Liver (tissue), 9 donors: ENCODE data around the gene QKI. TPM values are rescaled to one million over a fixed set of nuclear protein-coding genes. Genes with fewer than 3 reads are reported as not detected.

Experiments used
- DNase-seq: peaks from one replicate; pipeline ENCODE4 v3.0.0-alpha.2; 2017; ENCODE audit warnings: low spot score
- H3K27ac ChIP-seq, 2 donors: one replicate each; pipeline ENCODE4 v1.7.0; 2013; ENCODE audit warnings: inconsistent platforms in 2 of 2, low read length in 2 of 2, control low read depth in 1 of 2, low read depth in 1 of 2, mild to moderate bottlenecking in 1 of 2
- H3K27me3 ChIP-seq, 4 donors: one replicate each; pipeline versions ENCODE4 v1.6.1 to v1.7.0; 2013; ENCODE audit warnings: low read length in 3 of 4, inconsistent platforms in 1 of 4, mild to moderate bottlenecking in 1 of 4, moderate library complexity in 1 of 4; ENCODE audit not compliant: control insufficient read depth in 4 of 4, insufficient read depth in 4 of 4
- H3K36me3 ChIP-seq, 4 donors: one replicate each; pipeline versions ENCODE4 v1.6.1 to v1.7.0; 2013; ENCODE audit warnings: low read length in 3 of 4, mild to moderate bottlenecking in 3 of 4, low read depth in 1 of 4, moderate library complexity in 1 of 4; ENCODE audit not compliant: control insufficient read depth in 4 of 4, insufficient read depth in 3 of 4
- H3K4me1 ChIP-seq, 4 donors: one replicate each; pipeline versions ENCODE4 v1.6.1 to v1.7.0; 2013; ENCODE audit warnings: low read length in 3 of 4, mild to moderate bottlenecking in 3 of 4, moderate library complexity in 1 of 4; ENCODE audit not compliant: control insufficient read depth in 4 of 4, insufficient read depth in 4 of 4
- H3K4me3 ChIP-seq, 3 donors: one replicate each; pipeline versions ENCODE4 v1.6.1 to v1.7.0; 2013; ENCODE audit warnings: low read length in 3 of 3, control low read depth in 1 of 3, low read depth in 1 of 3, mild to moderate bottlenecking in 1 of 3
- H3K9ac ChIP-seq, 2 donors: one replicate each; pipeline ENCODE4 v1.7.0; 2013; ENCODE audit warnings: low read length in 2 of 2, mild to moderate bottlenecking in 2 of 2, moderate library complexity in 2 of 2, control low read depth in 1 of 2, low read depth in 1 of 2
- H3K9me3 ChIP-seq, 4 donors: one replicate each; pipeline versions ENCODE4 v1.6.1 to v1.7.0; 2013; ENCODE audit warnings: low read length in 3 of 4; ENCODE audit not compliant: control insufficient read depth in 4 of 4
- FOXA2 ChIP-seq: IDR thresholded peaks from 2 replicates; pipeline ENCODE4 v1.6.1; 2016; ENCODE audit warnings: antibody characterized with exemption
- GABPA ChIP-seq, 2 donors: IDR thresholded peaks in 1 of 2; conservative IDR thresholded peaks in 1 of 2; 2 replicates each; pipeline ENCODE4 v1.6.1; 2016; ENCODE audit warnings: antibody characterized with exemption in 2 of 2, mild to moderate bottlenecking in 1 of 2, moderate library complexity in 1 of 2
- HNF4G ChIP-seq: IDR thresholded peaks from 2 replicates; pipeline ENCODE4 v1.6.1; 2016; ENCODE audit warnings: antibody characterized with exemption
- JUND ChIP-seq, 2 donors: IDR thresholded peaks; 2 replicates each; pipeline ENCODE4 v1.6.1; 2016; ENCODE audit warnings: antibody characterized with exemption in 2 of 2
- NR2F2 ChIP-seq: IDR thresholded peaks from 2 replicates; pipeline ENCODE4 v1.6.1; 2016; ENCODE audit warnings: antibody characterized with exemption
- RAD21 ChIP-seq, 2 donors: IDR thresholded peaks; 2 replicates each; pipeline ENCODE4 v1.6.1; 2016; ENCODE audit warnings: antibody characterized with exemption in 2 of 2, mild to moderate bottlenecking in 2 of 2
- REST ChIP-seq: IDR thresholded peaks from 2 replicates; pipeline ENCODE4 v1.6.1; 2016; ENCODE audit warnings: antibody characterized with exemption, mild to moderate bottlenecking
- RXRA ChIP-seq, 2 donors: IDR thresholded peaks; 2 replicates each; pipeline ENCODE4 v1.6.1; 2017 to 2018; ENCODE audit warnings: antibody characterized with exemption in 2 of 2, mild to moderate bottlenecking in 1 of 2
- TAF1 ChIP-seq: conservative IDR thresholded peaks from 2 replicates; pipeline ENCODE4 v1.6.1; 2016; ENCODE audit warnings: antibody characterized with exemption, mild to moderate bottlenecking
- YY1 ChIP-seq: IDR thresholded peaks from 2 replicates; pipeline ENCODE4 v1.6.1; 2016; ENCODE audit warnings: antibody characterized with exemption, mild to moderate bottlenecking
- WGBS: extraction: QIAGEN DNeasy Blood & Tissue Kit; methylation state at CpG from one replicate; pipeline ENCODE4 v1.1.7; 2013; 5-methylcytosine and 5-hydroxymethylcytosine counted together
- polyA plus RNA-seq, 2 donors: library from polyadenylated mRNA; stranded (reverse) in 1 of 2; unstranded in 1 of 2; fragments of 200-250 nt in 1 of 2; fragments of >200 nt in 1 of 2; fragmentation: Nextera tagmentation in 1 of 2; extraction: Ambion mirVana in 1 of 2; gene quantifications; one replicate each; pipeline versions ENCODE4 v1.2.1 to v1.2.3, GENCODE V29; 2013 to 2015
- total RNA-seq, 2 donors: library from RNA; depleted of rRNA; stranded (reverse); fragments of >200 nt; gene quantifications; one replicate each; pipeline ENCODE4 v1.2.3, GENCODE V29; 2014
- TF ChIP-seq, protein P1 (sequence below): IDR thresholded peaks from 2 replicates; pipeline ENCODE4 v1.6.1; 2016; ENCODE audit warnings: antibody characterized with exemption
- TF ChIP-seq, protein P2 (sequence below): IDR thresholded peaks from 2 replicates; pipeline ENCODE4 v1.6.1; 2016; ENCODE audit warnings: antibody characterized with exemption
- TF ChIP-seq, protein P3 (sequence below): fragments of 150-350 bp; IDR thresholded peaks from 2 replicates; pipeline ENCODE4 v1.5.1; 2017; ENCODE audit warnings: improper control_type of control experiment, low read depth, low read length; ENCODE audit not compliant: missing input control
- donor health status: healthy.
- donor health status: healthy.
- donor health status: healthy.
- donor health status: healthy.
- donor health status: healthy.

The QKI gene
- total and polyA plus RNA-seq, 4 donors: 22.7 to 97.0 (median 56.3) TPM

GRCh38 chr6:163463180-163463579 is 48.7 kb downstream of the QKI start:
- DNase-seq: no peak
- TF ChIP-seq TAF1: no peak
- TF ChIP-seq JUND (IDR thresholded peaks at IDR 0.05): no peak
- peaks cover 7 to 18% (median 14%) of the 10 kb centered on the region in 4 donors for H3K4me1 ChIP-seq

DNA sequence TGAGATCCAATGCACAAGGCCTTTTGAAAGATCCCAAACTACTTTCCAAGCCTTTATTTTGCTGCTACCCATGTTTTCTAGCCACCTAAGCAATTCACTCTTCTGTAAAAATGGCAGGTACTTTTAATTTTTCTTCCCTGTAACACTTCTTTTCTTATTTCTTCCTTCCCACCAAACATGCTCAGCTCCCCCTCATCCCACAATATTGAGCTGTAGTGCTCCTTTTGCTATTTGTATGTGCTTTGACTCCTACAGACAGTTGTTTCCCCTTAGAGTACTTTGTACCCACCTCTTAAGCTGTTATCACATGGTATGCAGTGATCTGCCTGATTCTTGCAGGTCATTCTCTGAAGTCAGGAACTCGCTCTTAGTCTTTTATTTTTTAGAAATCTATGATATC is 49.3 kb downstream of the QKI start:
- H3K9ac ChIP-seq: no peak overlapping the region

More at GRCh38 chr6:163463180-163463579, 48.7 kb downstream of the QKI start:
- H3K4me3 ChIP-seq: no peak overlapping the region
- WGBS: 97% methylated on average over 5 of the region's 5 CpGs
- no peak overlapping the region for H3K27ac ChIP-seq
- no peaks in the 10 kb centered on the region for H3K36me3 ChIP-seq
- no peak overlapping the region for H3K9ac ChIP-seq
- H3K27me3 ChIP-seq: no peaks in the 10 kb centered on the region
- no peaks in the 10 kb centered on the region for H3K9me3 ChIP-seq

GRCh38 chr6:163466839-163467390 is 52.4 kb downstream of the QKI start:
- Histone ChIP-seq H3K27ac (no peak overlapping the region), H3K9me3 (peaks cover 0 to 3% (median under 1%) of the 10 kb centered on the region in 4 donors), H3K9ac (no peak overlapping the region), H3K4me1 (peaks cover 0 to 3% (median 0%) of the 10 kb centered on the region in 4 donors), H3K27me3 (no peaks in the 10 kb centered on the region), H3K4me3 (no peak overlapping the region), H3K36me3 (no peaks in the 10 kb centered on the region)
- no peak for DNase-seq
- no peak for TF ChIP-seq TAF1
- TF ChIP-seq REST: no peak
- 96% methylated on average over 3 of the region's 3 CpGs for WGBS

More for the DNA sequence above, 49.3 kb downstream of the QKI start:
- H3K36me3 ChIP-seq: no peaks in the 10 kb centered on the region
- peaks cover 6 to 18% (median 14%) of the 10 kb centered on the region in 4 donors for H3K4me1 ChIP-seq
- no peak overlapping the region for H3K27ac ChIP-seq
- TF ChIP-seq YY1 (no peak), RAD21 (IDR thresholded peaks at IDR 0.05) (no peak), FOXA2 (no peak), NR2F2 (no peak), HNF4G (no peak)
- TF ChIP-seq, protein P1, sequence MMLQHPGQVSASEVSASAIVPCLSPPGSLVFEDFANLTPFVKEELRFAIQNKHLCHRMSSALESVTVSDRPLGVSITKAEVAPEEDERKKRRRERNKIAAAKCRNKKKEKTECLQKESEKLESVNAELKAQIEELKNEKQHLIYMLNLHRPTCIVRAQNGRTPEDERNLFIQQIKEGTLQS: no peak
- 95% methylated on average over 1 of the region's 1 CpG for WGBS
- no peaks in the 10 kb centered on the region for H3K27me3 ChIP-seq
- no peaks in the 10 kb centered on the region for H3K9me3 ChIP-seq
- DNase-seq: no peak
- H3K4me3 ChIP-seq: no peak overlapping the region

DNA sequence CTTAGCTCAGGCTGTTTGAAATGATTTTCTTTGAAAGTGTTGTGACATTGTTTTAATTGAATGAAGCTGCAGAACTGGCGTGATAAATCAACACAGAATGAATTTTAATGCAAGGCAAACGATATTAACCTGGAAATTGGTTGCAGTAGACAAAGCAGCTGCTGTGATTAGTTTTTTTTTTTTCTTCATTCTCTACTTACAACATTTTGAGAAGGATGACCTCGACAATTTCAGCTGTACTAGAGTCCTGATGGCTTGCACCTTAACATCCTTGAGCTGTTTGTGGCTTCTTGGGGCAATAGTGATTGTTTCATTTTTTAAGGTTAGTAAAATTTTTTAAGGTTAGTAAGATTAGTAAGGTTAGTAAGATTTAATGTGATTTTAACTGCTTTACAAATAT is 54.2 kb downstream of the QKI start:
- Histone ChIP-seq H3K27ac (no peak overlapping the region), H3K9me3 (peaks cover 0 to 3% (median under 1%) of the 10 kb centered on the region in 4 donors), H3K4me3 (no peak overlapping the region), H3K27me3 (no peaks in the 10 kb centered on the region), H3K4me1 (peaks cover 0 to 2% (median 0%) of the 10 kb centered on the region in 4 donors), H3K36me3 (no peaks in the 10 kb centered on the region), H3K9ac (no peak overlapping the region)
- no peak for DNase-seq
- 64% methylated on average over 3 of the region's 3 CpGs for WGBS
- TF ChIP-seq RXRA (IDR thresholded peaks at IDR 0.05) (no peak), GABPA (IDR thresholded peaks at IDR 0.05 in 1 of 2, conservative IDR thresholded peaks at IDR 0.05 in 1 of 2) (no peak), REST (no peak), RAD21 (IDR thresholded peaks at IDR 0.05) (no peak)
- TF ChIP-seq, protein P1: no peak
- TF ChIP-seq, protein P2, sequence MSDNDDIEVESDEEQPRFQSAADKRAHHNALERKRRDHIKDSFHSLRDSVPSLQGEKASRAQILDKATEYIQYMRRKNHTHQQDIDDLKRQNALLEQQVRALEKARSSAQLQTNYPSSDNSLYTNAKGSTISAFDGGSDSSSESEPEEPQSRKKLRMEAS: no peak
- TF ChIP-seq, protein P3, sequence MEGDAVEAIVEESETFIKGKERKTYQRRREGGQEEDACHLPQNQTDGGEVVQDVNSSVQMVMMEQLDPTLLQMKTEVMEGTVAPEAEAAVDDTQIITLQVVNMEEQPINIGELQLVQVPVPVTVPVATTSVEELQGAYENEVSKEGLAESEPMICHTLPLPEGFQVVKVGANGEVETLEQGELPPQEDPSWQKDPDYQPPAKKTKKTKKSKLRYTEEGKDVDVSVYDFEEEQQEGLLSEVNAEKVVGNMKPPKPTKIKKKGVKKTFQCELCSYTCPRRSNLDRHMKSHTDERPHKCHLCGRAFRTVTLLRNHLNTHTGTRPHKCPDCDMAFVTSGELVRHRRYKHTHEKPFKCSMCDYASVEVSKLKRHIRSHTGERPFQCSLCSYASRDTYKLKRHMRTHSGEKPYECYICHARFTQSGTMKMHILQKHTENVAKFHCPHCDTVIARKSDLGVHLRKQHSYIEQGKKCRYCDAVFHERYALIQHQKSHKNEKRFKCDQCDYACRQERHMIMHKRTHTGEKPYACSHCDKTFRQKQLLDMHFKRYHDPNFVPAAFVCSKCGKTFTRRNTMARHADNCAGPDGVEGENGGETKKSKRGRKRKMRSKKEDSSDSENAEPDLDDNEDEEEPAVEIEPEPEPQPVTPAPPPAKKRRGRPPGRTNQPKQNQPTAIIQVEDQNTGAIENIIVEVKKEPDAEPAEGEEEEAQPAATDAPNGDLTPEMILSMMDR: no peak
